NCI-H128 (cell line): ENCODE results near the gene PDZRN4.
"Not testable (repeated sequence)": the region's sequence is repeated elsewhere in the genome, so short reads cannot be mapped to it uniquely, and the experiment has no call there.

Experiments used
- DNase-seq: peaks from one replicate; lab custom pipeline; 2025; ENCODE audit not compliant: unreplicated experiment; lab: John Stamatoyannopoulos, UW

The PDZRN4 gene

DNA sequence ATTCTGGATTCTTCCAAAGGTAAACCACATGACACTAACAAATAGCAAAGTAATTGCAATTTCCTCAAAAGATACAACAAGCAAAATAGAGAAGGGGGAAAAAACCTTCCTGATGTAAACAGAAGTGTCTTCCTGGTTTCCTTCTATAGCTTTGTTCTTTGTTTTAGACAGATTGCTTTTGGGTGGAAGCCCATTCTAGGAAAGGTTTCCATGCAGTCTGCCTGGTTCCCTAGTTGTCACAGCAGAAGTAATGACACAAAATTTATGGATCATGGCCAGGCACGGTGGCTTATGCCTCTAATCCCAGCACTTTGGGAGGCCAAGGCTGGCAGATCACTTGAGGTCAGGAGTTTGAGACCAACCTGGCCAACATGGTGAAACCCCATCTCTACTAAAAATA lies 359.0 kb downstream of the PDZRN4 start:
- DNase-seq: not testable (repeated sequence)

GRCh38 chr12:41548926-41549325 lies 360.8 kb downstream of the PDZRN4 start:
- DNase-seq: no peak

GRCh38 chr12:41552588-41552987 lies 364.5 kb downstream of the PDZRN4 start:
- DNase-seq: no peak

GRCh38 chr12:41556176-41556575 lies 368.1 kb downstream of the PDZRN4 start:
- DNase-seq: no peak

GRCh38 chr12:41557344-41557743 lies 369.2 kb downstream of the PDZRN4 start:
- DNase-seq: no peak

- no peak for DNase-seq
These were observed 370.6 kb downstream of the PDZRN4 start for GRCh38 chr12:41558671-41559070.

DNA sequence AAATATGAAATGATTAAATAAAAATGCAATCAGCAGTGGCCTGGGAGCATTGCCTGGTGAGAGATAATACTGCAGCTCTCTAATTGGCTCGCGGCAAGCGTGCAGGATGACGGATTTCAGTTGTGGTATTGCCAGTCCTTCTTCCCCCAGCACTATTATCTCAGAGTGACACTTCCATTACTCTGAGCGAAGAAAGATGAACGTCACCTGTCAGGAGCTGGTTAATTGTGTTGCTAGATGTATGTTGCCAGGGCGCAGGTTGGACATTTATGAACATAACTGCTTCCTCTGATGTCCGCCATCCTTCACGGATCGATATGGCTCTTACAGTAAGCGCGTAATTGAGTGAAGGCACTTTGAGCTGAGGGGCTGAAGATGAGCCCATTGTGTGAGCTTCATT lies 374.9 kb downstream of the PDZRN4 start:
- DNase-seq: no peak

DNA sequence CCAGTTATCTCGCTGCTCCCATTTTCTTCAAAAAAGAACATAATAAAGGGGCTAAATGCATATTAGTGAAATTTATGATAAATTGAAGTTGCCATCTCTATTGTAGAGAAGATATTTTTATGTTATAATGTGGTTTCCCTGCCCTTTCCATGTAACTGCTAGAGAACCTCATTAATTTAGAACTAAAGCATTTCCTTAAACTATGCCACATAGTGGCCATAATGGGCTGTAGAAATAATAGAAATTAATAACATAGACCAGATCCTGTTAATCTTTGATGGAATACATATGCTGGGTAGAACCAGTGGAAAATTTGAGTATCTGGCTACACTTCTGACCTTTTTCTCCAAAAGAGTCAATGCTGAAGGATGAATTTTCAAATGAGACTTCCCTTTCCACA lies 376.7 kb downstream of the PDZRN4 start:
- DNase-seq: no peak

DNA sequence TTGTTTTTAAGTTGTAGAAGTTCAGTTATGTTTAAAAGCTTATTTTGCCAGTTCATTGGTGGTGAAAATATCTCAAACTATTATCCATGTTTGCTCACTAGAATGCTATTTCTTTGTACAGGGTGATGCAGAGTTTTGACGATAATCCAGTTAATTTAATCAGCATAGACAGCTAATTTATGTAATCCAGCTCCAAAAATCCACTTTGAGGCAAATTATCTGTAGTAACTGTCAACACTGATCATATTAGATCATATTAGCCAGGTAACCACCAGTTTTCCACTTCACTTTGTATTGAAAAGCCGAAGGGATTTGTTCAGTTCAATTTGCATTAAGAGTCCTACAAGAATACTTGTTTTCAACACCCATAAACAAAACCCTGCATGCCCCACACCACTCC lies 378.6 kb downstream of the PDZRN4 start:
- DNase-seq: no peak

DNA sequence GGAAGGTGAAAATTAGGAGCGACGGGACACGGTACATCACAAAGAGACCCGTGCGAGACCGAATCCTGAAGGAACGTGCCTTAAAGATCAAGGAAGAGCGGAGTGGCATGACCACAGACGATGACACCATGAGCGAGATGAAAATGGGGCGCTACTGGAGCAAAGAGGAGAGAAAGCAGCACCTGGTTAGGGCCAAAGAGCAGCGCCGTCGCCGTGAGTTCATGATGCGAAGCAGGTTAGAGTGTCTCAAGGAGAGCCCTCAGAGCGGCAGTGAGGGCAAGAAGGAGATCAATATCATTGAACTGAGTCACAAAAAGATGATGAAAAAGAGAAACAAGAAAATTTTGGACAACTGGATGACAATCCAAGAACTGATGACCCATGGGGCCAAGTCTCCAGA lies 385.3 kb downstream of the PDZRN4 start:
- DNase-seq: no peak

DNA sequence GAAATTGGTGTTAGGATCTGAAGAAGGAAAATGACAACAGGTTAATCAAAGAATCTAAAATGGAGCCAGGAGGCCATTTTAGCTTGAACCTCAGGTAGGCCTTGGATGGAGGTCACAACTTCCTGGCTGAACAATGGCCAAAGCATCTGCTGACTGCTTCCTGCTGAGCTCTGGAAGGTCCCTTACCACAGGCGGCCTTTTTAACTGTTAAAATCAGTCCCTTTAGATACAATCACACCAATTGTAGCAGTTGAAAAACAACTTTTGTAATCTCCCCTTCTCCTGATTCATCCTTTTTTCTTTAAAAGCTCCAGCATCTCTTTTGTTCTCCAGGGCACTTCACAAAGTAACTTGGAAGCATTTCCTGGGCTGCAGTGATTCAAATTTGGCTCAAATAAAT lies 388.8 kb downstream of the PDZRN4 start:
- DNase-seq: no peak

DNA sequence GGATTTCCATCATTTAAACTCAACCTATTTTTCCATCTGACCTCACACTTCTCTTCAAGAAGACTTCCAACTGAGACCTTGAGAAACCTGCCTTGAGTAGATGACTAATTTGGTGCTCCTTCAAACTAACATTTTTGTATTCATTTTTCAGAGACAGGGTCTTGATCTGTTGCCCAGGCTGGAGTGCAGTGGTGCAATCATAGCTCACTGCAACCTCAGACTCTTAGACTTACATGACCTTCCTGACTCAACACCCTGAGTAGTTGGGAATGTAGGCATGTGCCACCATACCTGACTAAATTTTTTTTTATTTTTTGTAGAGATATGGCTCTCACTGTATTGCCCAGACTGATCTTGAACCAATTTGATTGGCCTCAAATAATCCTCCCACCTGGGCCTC lies 389.9 kb downstream of the PDZRN4 start:
- DNase-seq: no peak

- DNase-seq: no peak
These were observed 397.7 kb downstream of the PDZRN4 start for GRCh38 chr12:41585784-41586183.

GRCh38 chr12:41587574-41587973 lies 399.5 kb downstream of the PDZRN4 start:
- no peak for DNase-seq

- DNase-seq: no peak
These were observed 401.8 kb downstream of the PDZRN4 start for GRCh38 chr12:41589878-41590277.

GRCh38 chr12:41596190-41596589 lies 408.1 kb downstream of the PDZRN4 start:
- no peak for DNase-seq

DNA sequence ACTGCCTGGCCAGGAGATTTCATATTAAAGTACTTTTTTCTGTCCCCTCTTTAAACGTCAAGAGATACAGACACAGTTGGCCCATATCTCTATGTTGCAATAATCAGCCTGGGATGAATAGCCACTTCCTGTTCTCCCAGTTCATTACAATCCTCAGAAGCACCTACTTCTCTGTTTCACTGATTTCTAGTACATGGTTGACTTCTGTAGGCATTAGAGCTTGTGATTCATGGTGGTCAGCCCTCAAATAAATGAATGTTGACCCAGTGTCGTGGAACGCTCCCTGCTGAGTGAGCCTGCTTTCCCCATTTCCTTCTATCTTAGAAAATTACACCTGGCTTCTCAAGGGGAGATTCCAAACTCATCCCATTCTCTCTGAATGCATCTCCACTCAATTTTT lies 416.7 kb downstream of the PDZRN4 start:
- DNase-seq: no peak

GRCh38 chr12:41605545-41606305 lies 417.6 kb downstream of the PDZRN4 start:
- DNase-seq: no peak

- no peak for DNase-seq
These were observed 418.6 kb downstream of the PDZRN4 start for GRCh38 chr12:41606468-41607445.

- DNase-seq: no peak
These were observed 424.9 kb downstream of the PDZRN4 start for GRCh38 chr12:41612892-41613557.

DNA sequence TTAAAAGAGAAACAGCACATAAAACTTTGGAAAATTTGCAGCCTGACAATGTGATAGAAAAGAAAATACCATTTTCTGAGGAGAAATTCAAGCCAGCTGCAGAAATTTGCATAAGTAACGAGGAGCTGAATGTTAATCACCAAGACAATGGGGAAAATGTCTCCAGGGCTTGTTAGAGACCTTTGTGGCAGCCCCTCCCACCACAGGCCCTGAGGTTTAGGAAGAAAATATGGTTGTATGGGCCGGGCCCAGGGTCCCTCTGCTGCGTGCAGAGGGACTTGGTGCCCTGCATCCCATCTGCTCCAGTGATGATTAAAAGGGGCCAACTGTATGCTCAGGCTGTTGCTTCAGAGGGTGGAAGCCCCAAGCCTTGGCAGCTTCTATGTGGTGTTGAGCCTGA lies 427.1 kb downstream of the PDZRN4 start:
- DNase-seq: not testable (repeated sequence)

GRCh38 chr12:41619705-41620104 lies 431.6 kb downstream of the PDZRN4 start:
- no peak for DNase-seq
